Neutrophil (primary cell): ENCODE results near the gene KLHL36.

Experiments used
- H3K27ac ChIP-seq: fragments of 200-600 bp; sonication (generic); 2 replicates; pipeline ENCODE4 v1.5.1; 2016; ENCODE audit warnings: mild to moderate bottlenecking, moderate library complexity
- H3K27me3 ChIP-seq: fragments of 200-600 bp; sonication (generic); 2 replicates; pipeline ENCODE4 v1.6.0; 2016; ENCODE audit warnings: mild to moderate bottlenecking
- H3K36me3 ChIP-seq: fragments of 200-600 bp; sonication (generic); 2 replicates; pipeline ENCODE4 v1.5.1; 2017
- H3K4me1 ChIP-seq, 2 experiments: fragments of 200-600 bp in 1 of 2; sonication (generic) in 1 of 2; 1 replicate in 1 of 2; 2 replicates in 1 of 2; pipeline versions ENCODE4 v1.5.1 to v1.6.1; 2013 to 2016; ENCODE audit warnings: low read depth in 1 of 2, low read length in 1 of 2, mild to moderate bottlenecking in 1 of 2, moderate library complexity in 1 of 2; ENCODE audit not compliant: control insufficient read depth in 1 of 2, insufficient read depth in 1 of 2
- H3K4me3 ChIP-seq, 2 experiments: fragments of 200-600 bp in 1 of 2; sonication (generic) in 1 of 2; 1 replicate in 1 of 2; 2 replicates in 1 of 2; pipeline ENCODE4 v1.5.1; 2013 to 2016; ENCODE audit warnings: low read depth in 1 of 2, low read length in 1 of 2, mild to moderate bottlenecking in 1 of 2, moderate library complexity in 1 of 2
- H3K9me3 ChIP-seq: fragments of 200-600 bp; sonication (generic); 2 replicates; pipeline ENCODE4 v1.5.1; 2016
- CTCF ChIP-seq: fragments of 200-600 bp; sonication (generic); IDR thresholded peaks from 2 replicates; pipeline ENCODE4 v1.5.1; 2016; ENCODE audit warnings: antibody characterized with exemption

The KLHL36 gene

GRCh38 chr16:84667600-84668309, 19.4 kb downstream of the KLHL36 start:
- H3K36me3 ChIP-seq: peaks cover 52% of the 10 kb centered on the region
- no peak for TF ChIP-seq CTCF
- H3K4me1 ChIP-seq: peaks cover 0 to 4% of the 10 kb centered on the region in 2 experiments
- H3K9me3 ChIP-seq: no peaks in the 10 kb centered on the region
- no peak overlapping the region for H3K27ac ChIP-seq
- H3K27me3 ChIP-seq: no peaks in the 10 kb centered on the region
- H3K4me3 ChIP-seq: no peak overlapping the region

- no peaks in the 10 kb centered on the region for H3K9me3 ChIP-seq
- H3K4me3 ChIP-seq: no peak overlapping the region
- peaks cover 0 to 4% of the 10 kb centered on the region in 2 experiments for H3K4me1 ChIP-seq
- H3K27me3 ChIP-seq: no peaks in the 10 kb centered on the region
- H3K27ac ChIP-seq: no peak overlapping the region
- H3K36me3 ChIP-seq: peaks cover 29% of the 10 kb centered on the region
- TF ChIP-seq CTCF: no peak
Measured at GRCh38 chr16:84670063-84670462, 21.8 kb downstream of the KLHL36 start.

GRCh38 chr16:84672276-84673202, 24.2 kb downstream of the KLHL36 start:
- Histone ChIP-seq H3K4me3 (no peak overlapping the region), H3K27ac (no peak overlapping the region), H3K36me3 (peaks cover 12% of the 10 kb centered on the region), H3K27me3 (no peaks in the 10 kb centered on the region), H3K4me1 (peaks cover 0 to 4% of the 10 kb centered on the region in 2 experiments), H3K9me3 (no peaks in the 10 kb centered on the region)
- TF ChIP-seq CTCF: peak; percentile 94

GRCh38 chr16:84673203-84673535, 24.9 kb downstream of the KLHL36 start:
- H3K27ac ChIP-seq: no peak overlapping the region
- peaks cover 0 to 4% of the 10 kb centered on the region in 2 experiments for H3K4me1 ChIP-seq
- H3K27me3 ChIP-seq: no peaks in the 10 kb centered on the region
- H3K4me3 ChIP-seq: no peak overlapping the region
- no peaks in the 10 kb centered on the region for H3K9me3 ChIP-seq
- peaks cover 6% of the 10 kb centered on the region for H3K36me3 ChIP-seq
- TF ChIP-seq CTCF: no peak

GRCh38 chr16:84673561-84673960, 25.2 kb downstream of the KLHL36 start:
- no peaks in the 10 kb centered on the region for H3K9me3 ChIP-seq
- no peak overlapping the region for H3K27ac ChIP-seq
- peaks cover 0 to 4% of the 10 kb centered on the region in 2 experiments for H3K4me1 ChIP-seq
- H3K4me3 ChIP-seq: no peak overlapping the region
- no peak for TF ChIP-seq CTCF
- H3K27me3 ChIP-seq: no peaks in the 10 kb centered on the region
- H3K36me3 ChIP-seq: peaks cover 2% of the 10 kb centered on the region
